H1 (cell line): ENCODE data around the gene FRMD4A. TPM values are rescaled to one million over a fixed set of nuclear protein-coding genes. Genes with fewer than 3 reads are reported as not detected.

Experiments used
- CTCF ChIA-PET: fragments of 300-600 bp; sonication (Branson Sonifier 250); formaldehyde crosslinking; loops from one replicate; lab custom pipeline; 2021; ENCODE audit not compliant: partially characterized antibody; lab: Charles Lee
- POLR2A ChIA-PET: fragments of 300-600 bp; sonication (Branson Sonifier 250); formaldehyde crosslinking; loops from one replicate; lab custom pipeline; 2021; ENCODE audit warnings: inconsistent platforms; ENCODE audit not compliant: partially characterized antibody; lab: Charles Lee
- DNase-seq, 2 experiments: peaks; one replicate each; pipeline versions ENCODE4 v3.0.0 to v3.0.0-alpha.2; 2010 to 2022; ENCODE audit warnings: low spot score in 2 of 2, low read depth in 1 of 2, mixed read lengths in 1 of 2
- FAIRE-seq: peaks from 2 replicates; lab custom pipeline; 2011; peaks lifted over from hg19 to GRCh38; lab: Jason Lieb, UNC
- H2AFZ ChIP-seq: 2 replicates; pipeline ENCODE4 v1.8.1; 2012; ENCODE audit warnings: low read length, inconsistent platforms
- H2AK5ac ChIP-seq: 2 replicates; pipeline ENCODE4 v1.6.1; 2013; ENCODE audit warnings: low read depth, low read length
- H2BK120ac ChIP-seq: replicated peaks from 2 replicates; pipeline ENCODE3; 2013; ENCODE audit warnings: low read depth, low read length, inconsistent platforms
- H2BK12ac ChIP-seq: 2 replicates; pipeline ENCODE4 v1.6.1; 2013; ENCODE audit warnings: low read depth, low read length
- H2BK15ac ChIP-seq: 2 replicates; pipeline ENCODE4 v1.6.1; 2013; ENCODE audit warnings: low read length
- H2BK20ac ChIP-seq: 2 replicates; pipeline ENCODE4 v1.6.1; 2013; ENCODE audit warnings: low read length
- H2BK5ac ChIP-seq: 2 replicates; pipeline ENCODE4 v1.6.1; 2013; ENCODE audit warnings: low read depth, low read length
- H3K14ac ChIP-seq: 2 replicates; pipeline ENCODE4 v1.6.1; 2013; ENCODE audit warnings: inconsistent platforms; ENCODE audit not compliant: insufficient read length
- H3K18ac ChIP-seq: 2 replicates; pipeline ENCODE4 v1.6.1; 2013; ENCODE audit warnings: low read length; ENCODE audit errors: extremely low read depth
- H3K23ac ChIP-seq: 2 replicates; pipeline ENCODE4 v1.6.1; 2013; ENCODE audit warnings: inconsistent platforms; ENCODE audit not compliant: insufficient read length
- H3K23me2 ChIP-seq: 2 replicates; pipeline ENCODE4 v1.6.1; 2013; ENCODE audit warnings: low read depth, low read length
- H3K27ac ChIP-seq: 2 replicates; pipeline ENCODE4 v1.6.1; 2011; ENCODE audit warnings: low read depth, low read length, inconsistent platforms
- H3K27me3 ChIP-seq, 4 experiments: replicated peaks in 1 of 4; 1 replicate in 1 of 4; 2 replicates in 3 of 4; pipeline versions ENCODE4 v1.6.1 to v1.8.1; 2011 to 2013; ENCODE audit warnings: low read length in 3 of 4, mild to moderate bottlenecking in 3 of 4, inconsistent platforms in 2 of 4, mixed read lengths in 2 of 4, moderate library complexity in 1 of 4; ENCODE audit not compliant: control insufficient read depth in 3 of 4, insufficient read depth in 3 of 4; ENCODE audit errors: extremely low read depth in 1 of 4
- H3K36me3 ChIP-seq, 4 experiments: 2 replicates each; pipeline versions ENCODE4 v1.6.1 to v1.8.1; 2011 to 2013; ENCODE audit warnings: mild to moderate bottlenecking in 4 of 4, low read length in 3 of 4, moderate library complexity in 2 of 4, control low read depth in 1 of 4, inconsistent platforms in 1 of 4; ENCODE audit not compliant: insufficient read depth in 4 of 4, control insufficient read depth in 2 of 4
- H3K4ac ChIP-seq: replicated peaks from 2 replicates; pipeline ENCODE3; 2013; ENCODE audit warnings: low read length, low read depth, mixed read lengths, inconsistent platforms; ENCODE audit not compliant: insufficient read length
- H3K4me1 ChIP-seq, 4 experiments: replicated peaks in 1 of 4; 1 replicate in 1 of 4; 2 replicates in 3 of 4; pipeline versions ENCODE4 v1.6.1 to v1.8.1; 2011 to 2013; ENCODE audit warnings: low read length in 3 of 4, inconsistent platforms in 2 of 4, mixed read lengths in 1 of 4; ENCODE audit not compliant: insufficient read depth in 4 of 4, control insufficient read depth in 3 of 4
- H3K4me2 ChIP-seq, 2 experiments: 2 replicates each; pipeline versions ENCODE4 v1.6.1 to v1.8.1; 2011 to 2013; ENCODE audit warnings: low read depth in 2 of 2, low read length in 2 of 2, control low read depth in 1 of 2, inconsistent platforms in 1 of 2, mild to moderate bottlenecking in 1 of 2; ENCODE audit not compliant: insufficient read depth in 1 of 2
- H3K4me3 ChIP-seq, 4 experiments: fragments of 200-600, 300-600 bp in 1 of 4; sonication (generic), shearing (Covaris generic), sonication (Bioruptor Twin) in 1 of 4; 2 replicates each; pipeline versions ENCODE4 v1.5.1 to v1.8.1; 2011 to 2016; ENCODE audit warnings: low read length in 4 of 4, low read depth in 3 of 4, control low read depth in 2 of 4, inconsistent platforms in 2 of 4, mild to moderate bottlenecking in 2 of 4, mixed read lengths in 1 of 4, moderate library complexity in 1 of 4; ENCODE audit not compliant: insufficient read depth in 2 of 4; ENCODE audit errors: extremely low read depth in 1 of 4
- H3K56ac ChIP-seq: replicated peaks from 2 replicates; pipeline ENCODE3; 2013; ENCODE audit warnings: low read depth, mild to moderate bottlenecking, mixed read lengths, low read length, inconsistent platforms; ENCODE audit not compliant: insufficient read length
- H3K79me1 ChIP-seq: 2 replicates; pipeline ENCODE4 v1.6.1; 2013; ENCODE audit warnings: low read depth, low read length, control low read depth
- H3K79me2 ChIP-seq, 2 experiments: 2 replicates each; pipeline versions ENCODE4 v1.6.1 to v1.8.1; 2012 to 2013; ENCODE audit warnings: low read length in 2 of 2, mild to moderate bottlenecking in 2 of 2, inconsistent platforms in 1 of 2; ENCODE audit not compliant: insufficient read depth in 2 of 2, control insufficient read depth in 1 of 2
- H3K9ac ChIP-seq, 4 experiments: replicated peaks in 1 of 4; 1 replicate in 1 of 4; 2 replicates in 3 of 4; pipeline versions ENCODE4 v1.6.1 to v1.8.1; 2011 to 2013; ENCODE audit warnings: low read depth in 3 of 4, low read length in 3 of 4, control low read depth in 2 of 4, mild to moderate bottlenecking in 2 of 4, moderate library complexity in 2 of 4, inconsistent platforms in 1 of 4; ENCODE audit errors: extremely low read depth in 1 of 4
- H3K9me3 ChIP-seq, 2 experiments: 2 replicates each; pipeline versions ENCODE4 v1.6.1 to v1.8.1; 2012 to 2013; ENCODE audit warnings: mild to moderate bottlenecking in 2 of 2, moderate library complexity in 2 of 2, control low read depth in 1 of 2, inconsistent platforms in 1 of 2, low read depth in 1 of 2, low read length in 1 of 2, mixed read lengths in 1 of 2; ENCODE audit not compliant: insufficient read depth in 2 of 2
- H4K20me1 ChIP-seq, 2 experiments: replicated peaks in 1 of 2; 2 replicates each; pipeline versions ENCODE3 to v1.8.1; 2011 to 2013; ENCODE audit warnings: inconsistent platforms in 2 of 2, low read length in 2 of 2, mild to moderate bottlenecking in 1 of 2; ENCODE audit not compliant: insufficient read depth in 2 of 2, control insufficient read depth in 1 of 2
- H4K5ac ChIP-seq: 2 replicates; pipeline ENCODE4 v1.6.1; 2013; ENCODE audit warnings: low read length, low read depth, mixed read lengths, inconsistent platforms; ENCODE audit not compliant: insufficient read length
- H4K8ac ChIP-seq: 2 replicates; pipeline ENCODE4 v1.8.0; 2013; ENCODE audit warnings: mild to moderate bottlenecking, moderate library complexity, low read length, inconsistent platforms; ENCODE audit not compliant: insufficient read depth; ENCODE audit errors: extremely low read depth
- H4K91ac ChIP-seq: replicated peaks from 2 replicates; pipeline ENCODE3; 2013; ENCODE audit warnings: low read length, mixed read lengths, inconsistent platforms; ENCODE audit not compliant: insufficient read length
- BACH1 ChIP-seq: IDR thresholded peaks from 2 replicates; pipeline ENCODE4 v1.6.1; 2012; ENCODE audit warnings: low read length, improper control_type of control experiment
- HDAC2 ChIP-seq, 2 experiments: fragments of 300-600 bp in 1 of 2; sonication (generic) in 1 of 2; IDR thresholded peaks; 2 replicates each; pipeline ENCODE4 v1.6.1; 2011 to 2012; ENCODE audit warnings: low read depth in 2 of 2, low read length in 2 of 2, mild to moderate bottlenecking in 2 of 2, moderate library complexity in 2 of 2, borderline replicate concordance in 1 of 2, inconsistent platforms in 1 of 2
- POLR2A ChIP-seq, 2 experiments: IDR thresholded peaks; 1 replicate in 1 of 2; 2 replicates in 1 of 2; pipeline ENCODE4 v1.6.1; 2011; ENCODE audit warnings: low read depth in 2 of 2, low read length in 2 of 2, mild to moderate bottlenecking in 2 of 2; ENCODE audit errors: control extremely low read depth in 1 of 2
- RXRA ChIP-seq: IDR thresholded peaks from 2 replicates; pipeline ENCODE4 v1.6.1; 2011; ENCODE audit warnings: low read depth, mild to moderate bottlenecking, low read length, moderate library complexity; ENCODE audit not compliant: insufficient read depth
- SP4 ChIP-seq: IDR thresholded peaks from 2 replicates; pipeline ENCODE4 v1.6.1; 2012; ENCODE audit warnings: low read length, inconsistent platforms
- TBP ChIP-seq: IDR thresholded peaks from 2 replicates; pipeline ENCODE4 v1.6.1; 2011; ENCODE audit warnings: low read depth, low read length, improper control_type of control experiment
- WGBS, 2 experiments: shearing (Covaris generic) in 1 of 2; methylation state at CpG; one replicate each; pipeline versions ENCODE4 v1.1.6 to v1.1.7; 2013 to 2015; ENCODE audit warnings: low lambda C conversion rate in 2 of 2, mixed read lengths in 2 of 2, inconsistent platforms in 1 of 2, low coverage in 1 of 2, missing lambda C conversion rate in 1 of 2; ENCODE audit not compliant: insufficient replicate concordance in 2 of 2, insufficient coverage in 1 of 2, insufficient read length in 1 of 2; ENCODE audit errors: extremely low coverage in 1 of 2, missing lambda C conversion rate in 1 of 2; 5-methylcytosine and 5-hydroxymethylcytosine counted together
- polyA plus RNA-seq, 7 experiments: library from polyadenylated mRNA; depleted of rRNA in 3 of 7; stranded (reverse) in 5 of 7; unstranded in 2 of 7; fragments of >200 nt in 5 of 7; fragments of 200-250 nt in 2 of 7; gene quantifications; 1 replicate in 5 of 7; 2 replicates in 1 of 7; 4 replicates in 1 of 7; pipeline versions ENCODE4 v1.2.1 to v1.2.3, GENCODE V29; 2011 to 2013; ENCODE audit warnings: missing spikeins in 2 of 7, mixed read lengths in 2 of 7
- total RNA-seq: library from RNA; stranded (reverse); fragmentation: NEBNext Ultra II Directional; extraction: Animal tissue kit (Norgen Biotek cat#: 25700); gene quantifications from 2 replicates; pipeline ENCODE4 v1.2.1, GENCODE V29; 2021
- TF ChIP-seq, protein P1 (sequence below): IDR thresholded peaks from 2 replicates; pipeline ENCODE4 v1.6.1; 2012; ENCODE audit warnings: inconsistent platforms

FRMD4A gene
- total and polyA plus RNA-seq, 2 of the 8 experiments (the other 6 are each of a cell fraction or from before 2014, with no cell fraction given) = 38.6 to 39.6 TPM

DNA sequence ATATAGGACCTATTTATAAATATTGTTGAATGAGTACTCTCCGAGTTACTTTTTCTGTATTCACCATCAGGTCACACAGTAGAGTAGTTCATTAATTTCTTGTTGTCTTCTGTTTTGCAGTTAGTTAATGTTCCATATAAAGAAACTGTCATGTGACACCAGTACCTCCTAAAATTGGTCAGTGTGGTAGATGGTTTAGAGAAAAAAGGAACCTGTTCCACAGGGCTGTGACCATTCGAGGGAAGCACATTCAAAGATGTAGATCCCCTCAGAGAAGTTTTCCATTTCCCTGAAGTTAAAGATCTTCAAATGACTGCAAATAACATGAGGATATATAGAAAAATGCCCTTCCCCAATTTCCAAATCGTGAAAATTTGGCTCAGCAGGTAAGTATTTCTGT is 698.3 kb downstream of the FRMD4A start:
- POLR2A ChIA-PET = interaction anchor here (2.0 kb wide), 1 partner anchor 10 kb away, joined by 5 read pairs; no protein-coding TSS in a partner anchor
- TF ChIP-seq TBP (no peak), HDAC2 (IDR thresholded peaks at IDR 0.05; ENCODE audit: borderline replicate concordance in 1 of 2, low read depth in 2 of 2, low read length in 2 of 2) (no peak), RXRA (no peak), POLR2A (IDR thresholded peaks at IDR 0.05; ENCODE audit: control extremely low read depth in 1 of 2, low read depth in 2 of 2, low read length in 2 of 2) (no peak), SP4 (no peak), BACH1 (no peak)
- TF ChIP-seq, protein P1, sequence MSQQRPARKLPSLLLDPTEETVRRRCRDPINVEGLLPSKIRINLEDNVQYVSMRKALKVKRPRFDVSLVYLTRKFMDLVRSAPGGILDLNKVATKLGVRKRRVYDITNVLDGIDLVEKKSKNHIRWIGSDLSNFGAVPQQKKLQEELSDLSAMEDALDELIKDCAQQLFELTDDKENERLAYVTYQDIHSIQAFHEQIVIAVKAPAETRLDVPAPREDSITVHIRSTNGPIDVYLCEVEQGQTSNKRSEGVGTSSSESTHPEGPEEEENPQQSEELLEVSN = no peak
- no peaks in the 10 kb centered on the region for H3K23me2 ChIP-seq

More for the DNA sequence above, 698.3 kb downstream of the FRMD4A start:
- Histone ChIP-seq H3K18ac (no peak overlapping the region), H3K4me3 (no peak overlapping the region), H2AFZ (no peak overlapping the region), H3K4me1 (peaks cover 0 to 6% (median 4%) of the 10 kb centered on the region in 4 experiments; a peak in 4 of 7 replicates), H2BK20ac (no peak overlapping the region), H3K79me1 (no peaks in the 10 kb centered on the region), H2BK120ac (no peak overlapping the region), H4K91ac (no peak overlapping the region), H2AK5ac (no peak overlapping the region), H4K8ac (no peak overlapping the region), H3K14ac (no peak overlapping the region), H2BK12ac (no peak overlapping the region), H2BK15ac (no peak overlapping the region), H3K36me3 (no peaks in the 10 kb centered on the region), H4K20me1 (no peaks in the 10 kb centered on the region), H2BK5ac (no peak overlapping the region), H3K23ac (no peak overlapping the region), H3K9me3 (no peaks in the 10 kb centered on the region), H3K4ac (no peak overlapping the region), H3K4me2 (no peak overlapping the region), H3K27ac (no peak overlapping the region), H4K5ac (no peak overlapping the region), H3K27me3 (no peaks in the 10 kb centered on the region), H3K56ac (no peak overlapping the region), H3K79me2 (no peaks in the 10 kb centered on the region), H3K9ac (no peak overlapping the region)
- WGBS, 2 experiments = 94% methylated on average over 3 of the region's 3 CpGs; no CpG with 5 or more reads in 1 of the 2 experiments
- CTCF ChIA-PET = interaction anchor here (0.9 to 2.0 kb wide), 5 partner anchors 8 to 144 kb away, joined by 3 to 10 read pairs (median 3); no protein-coding TSS in a partner anchor
- DNase-seq (no peak), FAIRE-seq (no peak)
